ENCODE measurements around the gene PLXNA4. TPM values are rescaled to one million over a fixed set of nuclear protein-coding genes. Genes with fewer than 3 reads are reported as not detected.
A peak's percentile ranks its signal among the peaks of the same experiment; 100 is the strongest.

PLXNA4 gene
- total and polyA plus RNA-seq, 2 experiments from 2014 or later = 0.32 TPM; not detected in 1

DNA sequence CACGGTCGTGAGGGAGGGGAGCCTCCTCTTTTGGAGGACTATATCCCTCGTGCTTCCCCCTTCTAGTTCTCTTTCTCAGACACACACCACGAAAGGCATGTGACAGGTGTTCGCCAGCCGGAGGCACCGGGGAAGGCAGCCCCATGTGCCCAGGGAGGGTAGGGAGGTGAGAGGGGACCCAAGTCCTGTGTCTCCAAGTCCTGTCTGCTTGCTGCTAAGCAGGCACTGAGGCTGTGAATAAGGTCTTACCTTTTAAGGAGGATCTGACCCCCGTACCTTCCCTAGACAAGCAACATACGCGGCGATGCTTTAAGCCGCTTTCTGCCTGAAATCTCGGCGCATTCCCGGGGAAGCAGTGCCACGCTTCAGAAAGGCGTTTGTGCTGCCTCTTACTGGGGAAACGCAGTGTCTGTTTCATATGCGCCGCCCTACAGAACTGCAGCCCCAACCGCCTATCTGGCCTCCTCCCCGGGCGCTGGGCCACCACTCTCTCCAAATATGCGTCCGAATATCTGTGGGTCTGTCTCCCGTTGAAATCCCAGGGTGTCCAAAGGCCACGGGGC is 770 bp downstream of the PLXNA4 start:
- no peaks in the 10 kb centered on the region for H4K20me1 ChIP-seq (ENCODE audit: insufficient read depth)
- H3K9ac ChIP-seq = no peak overlapping the region
- peak overlapping the region; percentile 44; the same call in 1 of the 2 replicates for H3K4me3 ChIP-seq
- peak; percentile 73 for DNase-seq
- H3K9me3 ChIP-seq (ENCODE audit: low read depth) = no peaks in the 10 kb centered on the region
- H3K79me2 ChIP-seq (ENCODE audit: insufficient read depth) = no peaks in the 10 kb centered on the region
- H2AFZ ChIP-seq = 0 out of 2 replicates have a peak overlapping the region, but pooled peaks have one; percentile 25
- peaks cover 65% of the 10 kb centered on the region for H3K27me3 ChIP-seq (replicated peaks; ENCODE audit: insufficient read depth)
- H3K27ac ChIP-seq = no peak overlapping the region
- in situ Hi-C loops (cut with MboI) = no loop called here
- no peaks in the 10 kb centered on the region for H3K9me2 ChIP-seq (ENCODE audit: insufficient read depth)
- H3F3A ChIP-seq (ENCODE audit: insufficient read depth) = 0 out of 2 replicates have a peak, but pooled peaks cover 7% of the 10 kb centered on the region
- peak overlapping the region; percentile 37 for H3K4me2 ChIP-seq (ENCODE audit: unreplicated experiment)
- 2% methylated on average over 26 to 27 of the region's 27 CpGs for WGBS, 2 experiments (ENCODE audit: low coverage in 1 of 2, low lambda C conversion rate in 2 of 2, missing lambda C conversion rate in 2 of 2)
- no peaks in the 10 kb centered on the region for H3K36me3 ChIP-seq (ENCODE audit: low read depth)
- H3K4me1 ChIP-seq (ENCODE audit: insufficient read depth) = no peaks in the 10 kb centered on the region
- TF ChIP-seq EZH2 (IDR thresholded peaks at IDR 0.05; ENCODE audit: insufficient read depth, poor library complexity, severe bottlenecking) = peak; percentile 11
- TF ChIP-seq EZH2phosphoT487 (IDR thresholded peaks at IDR 0.05; ENCODE audit: insufficient read depth, low read depth) = no peak

- no peak overlapping the region for H3K27ac ChIP-seq
- no peaks in the 10 kb centered on the region for H3K4me1 ChIP-seq (ENCODE audit: insufficient read depth)
- DNase-seq = no peak
- no peaks in the 10 kb centered on the region for H3K79me2 ChIP-seq (ENCODE audit: insufficient read depth)
- TF ChIP-seq EZH2phosphoT487 (IDR thresholded peaks at IDR 0.05; ENCODE audit: insufficient read depth, low read depth) (no peak), EZH2 (IDR thresholded peaks at IDR 0.05; ENCODE audit: insufficient read depth, poor library complexity, severe bottlenecking) (no peak)
- H3K9ac ChIP-seq = no peak overlapping the region
- WGBS, 2 experiments (ENCODE audit: low coverage in 1 of 2, low lambda C conversion rate in 2 of 2, missing lambda C conversion rate in 2 of 2) = 76 to 78% methylated on average over 8 of the region's 8 CpGs
- H3K9me3 ChIP-seq (ENCODE audit: low read depth) = no peaks in the 10 kb centered on the region
- in situ Hi-C loops (cut with MboI) = no loop called here
- no peak overlapping the region for H3K4me3 ChIP-seq
- no peak overlapping the region for H3K4me2 ChIP-seq (ENCODE audit: unreplicated experiment)
- H3K27me3 ChIP-seq (replicated peaks; ENCODE audit: insufficient read depth) = peaks cover 59% of the 10 kb centered on the region
- 0 out of 2 replicates have a peak, but pooled peaks cover 7% of the 10 kb centered on the region for H3F3A ChIP-seq (ENCODE audit: insufficient read depth)
- H3K36me3 ChIP-seq (ENCODE audit: low read depth) = no peaks in the 10 kb centered on the region
- no peaks in the 10 kb centered on the region for H4K20me1 ChIP-seq (ENCODE audit: insufficient read depth)
- H3K9me2 ChIP-seq (ENCODE audit: insufficient read depth) = no peaks in the 10 kb centered on the region
- no peak overlapping the region for H2AFZ ChIP-seq
Measured at GRCh38 chr7:132574223-132574622, 2.0 kb downstream of the PLXNA4 start.

DNA sequence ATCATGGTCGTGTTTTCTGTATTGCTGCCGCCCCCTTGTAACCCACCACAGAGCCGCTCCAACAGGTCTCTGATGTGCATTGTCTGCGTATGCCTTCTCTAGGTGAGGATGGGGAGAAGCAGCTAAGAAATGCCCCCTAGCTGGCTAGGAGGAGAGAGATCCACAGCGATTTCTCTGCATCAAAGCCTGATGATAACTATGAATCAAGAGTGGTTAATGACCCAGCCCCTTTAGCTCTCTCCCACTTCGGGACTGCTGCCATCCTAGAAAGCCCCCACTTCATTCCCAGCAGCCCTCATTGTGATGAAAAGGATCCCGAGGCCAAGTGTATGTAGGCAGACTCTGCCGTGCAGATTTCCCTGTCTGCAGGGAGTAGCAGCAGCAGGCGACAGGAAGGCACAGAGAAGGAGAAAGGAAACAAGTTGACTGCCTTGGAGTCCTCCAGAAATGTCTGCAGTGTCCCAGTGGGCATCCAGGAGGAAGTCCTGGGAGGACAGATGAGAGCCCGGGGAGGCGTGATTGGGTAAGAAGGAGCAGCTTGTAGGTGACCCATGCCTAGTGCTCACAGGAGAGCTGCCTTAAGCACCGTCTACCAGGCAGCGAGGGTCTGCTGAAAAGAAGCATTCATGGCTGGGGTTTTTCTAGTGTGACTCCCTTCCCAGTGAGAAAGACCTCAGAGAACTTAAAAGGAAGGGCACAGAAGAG is 2.9 kb downstream of the PLXNA4 start:
- H3K4me2 ChIP-seq (ENCODE audit: unreplicated experiment) = no peak overlapping the region
- H4K20me1 ChIP-seq (ENCODE audit: insufficient read depth) = no peaks in the 10 kb centered on the region
- in situ Hi-C loops (cut with MboI) = no loop called here
- no peaks in the 10 kb centered on the region for H3K9me3 ChIP-seq (ENCODE audit: low read depth)
- H3K27me3 ChIP-seq (replicated peaks; ENCODE audit: insufficient read depth) = peaks cover 57% of the 10 kb centered on the region
- no peak for DNase-seq
- H3K4me3 ChIP-seq = no peak overlapping the region
- H3K4me1 ChIP-seq (ENCODE audit: insufficient read depth) = no peaks in the 10 kb centered on the region
- no peak overlapping the region for H3K27ac ChIP-seq
- H3K9me2 ChIP-seq (ENCODE audit: insufficient read depth) = no peaks in the 10 kb centered on the region
- no peaks in the 10 kb centered on the region for H3K79me2 ChIP-seq (ENCODE audit: insufficient read depth)
- TF ChIP-seq EZH2 (IDR thresholded peaks at IDR 0.05; ENCODE audit: insufficient read depth, poor library complexity, severe bottlenecking) (no peak), EZH2phosphoT487 (IDR thresholded peaks at IDR 0.05; ENCODE audit: insufficient read depth, low read depth) (no peak)
- no peak overlapping the region for H2AFZ ChIP-seq
- no peak overlapping the region for H3K9ac ChIP-seq
- no peaks in the 10 kb centered on the region for H3K36me3 ChIP-seq (ENCODE audit: low read depth)
- H3F3A ChIP-seq (ENCODE audit: insufficient read depth) = 0 out of 2 replicates have a peak, but pooled peaks cover 6% of the 10 kb centered on the region
- 59 to 68% methylated on average over 13 of the region's 13 CpGs for WGBS, 2 experiments (ENCODE audit: low coverage in 1 of 2, low lambda C conversion rate in 2 of 2, missing lambda C conversion rate in 2 of 2)

- Histone ChIP-seq H3K9me2 (ENCODE audit: insufficient read depth) (no peaks in the 10 kb centered on the region), H2AFZ (no peak overlapping the region), H3K36me3 (ENCODE audit: low read depth) (no peaks in the 10 kb centered on the region), H3K27me3 (replicated peaks; ENCODE audit: insufficient read depth) (peaks cover 49% of the 10 kb centered on the region), H3F3A (ENCODE audit: insufficient read depth) (no peaks in the 10 kb centered on the region), H3K4me1 (ENCODE audit: insufficient read depth) (no peaks in the 10 kb centered on the region), H3K27ac (no peak overlapping the region), H3K9me3 (ENCODE audit: low read depth) (no peaks in the 10 kb centered on the region), H3K79me2 (ENCODE audit: insufficient read depth) (no peaks in the 10 kb centered on the region), H3K4me3 (no peak overlapping the region), H3K4me2 (ENCODE audit: unreplicated experiment) (no peak overlapping the region), H3K9ac (no peak overlapping the region), H4K20me1 (ENCODE audit: insufficient read depth) (no peaks in the 10 kb centered on the region)
- DNase-seq = no peak
- WGBS, 2 experiments (ENCODE audit: low coverage in 1 of 2, low lambda C conversion rate in 2 of 2, missing lambda C conversion rate in 2 of 2) = 58 to 73% methylated on average over 3 of the region's 3 CpGs
- in situ Hi-C loops (cut with MboI) = no loop called here
- TF ChIP-seq EZH2 (IDR thresholded peaks at IDR 0.05; ENCODE audit: insufficient read depth, poor library complexity, severe bottlenecking) = no peak
- no peak for TF ChIP-seq EZH2phosphoT487 (IDR thresholded peaks at IDR 0.05; ENCODE audit: insufficient read depth, low read depth)
Measured at GRCh38 chr7:132572526-132572925, 3.7 kb downstream of the PLXNA4 start.

Data from GM23248 (cell line).